H1 (cell line): ENCODE results near the gene CALY. TPM values are rescaled to one million over a fixed set of nuclear protein-coding genes. Genes with fewer than 3 reads are reported as not detected.
A peak's percentile ranks its signal among the peaks of the same experiment; 100 is the strongest.

ENCODE experiments used
- CTCF ChIA-PET: fragments of 300-600 bp; sonication (Branson Sonifier 250); formaldehyde crosslinking; loops from one replicate; lab custom pipeline; 2021; ENCODE audit not compliant: partially characterized antibody; lab: Charles Lee
- POLR2A ChIA-PET: fragments of 300-600 bp; sonication (Branson Sonifier 250); formaldehyde crosslinking; loops from one replicate; lab custom pipeline; 2021; ENCODE audit warnings: inconsistent platforms; ENCODE audit not compliant: partially characterized antibody; lab: Charles Lee
- DNase-seq, 2 experiments: peaks; one replicate each; pipeline versions ENCODE4 v3.0.0 to v3.0.0-alpha.2; 2010 to 2022; ENCODE audit warnings: low spot score in 2 of 2, low read depth in 1 of 2, mixed read lengths in 1 of 2
- FAIRE-seq: peaks from 2 replicates; lab custom pipeline; 2011; peaks lifted over from hg19 to GRCh38; lab: Jason Lieb, UNC
- H2AFZ ChIP-seq: 2 replicates; pipeline ENCODE4 v1.8.1; 2012; ENCODE audit warnings: low read length, inconsistent platforms
- H2AK5ac ChIP-seq: 2 replicates; pipeline ENCODE4 v1.6.1; 2013; ENCODE audit warnings: low read depth, low read length
- H2BK120ac ChIP-seq: replicated peaks from 2 replicates; pipeline ENCODE3; 2013; ENCODE audit warnings: low read depth, low read length, inconsistent platforms
- H2BK12ac ChIP-seq: 2 replicates; pipeline ENCODE4 v1.6.1; 2013; ENCODE audit warnings: low read depth, low read length
- H2BK15ac ChIP-seq: 2 replicates; pipeline ENCODE4 v1.6.1; 2013; ENCODE audit warnings: low read length
- H2BK20ac ChIP-seq: 2 replicates; pipeline ENCODE4 v1.6.1; 2013; ENCODE audit warnings: low read length
- H2BK5ac ChIP-seq: 2 replicates; pipeline ENCODE4 v1.6.1; 2013; ENCODE audit warnings: low read depth, low read length
- H3K14ac ChIP-seq: 2 replicates; pipeline ENCODE4 v1.6.1; 2013; ENCODE audit warnings: inconsistent platforms; ENCODE audit not compliant: insufficient read length
- H3K18ac ChIP-seq: 2 replicates; pipeline ENCODE4 v1.6.1; 2013; ENCODE audit warnings: low read length; ENCODE audit errors: extremely low read depth
- H3K23ac ChIP-seq: 2 replicates; pipeline ENCODE4 v1.6.1; 2013; ENCODE audit warnings: inconsistent platforms; ENCODE audit not compliant: insufficient read length
- H3K23me2 ChIP-seq: 2 replicates; pipeline ENCODE4 v1.6.1; 2013; ENCODE audit warnings: low read depth, low read length
- H3K27ac ChIP-seq: 2 replicates; pipeline ENCODE4 v1.6.1; 2011; ENCODE audit warnings: low read depth, low read length, inconsistent platforms
- H3K27me3 ChIP-seq, 4 experiments: replicated peaks in 1 of 4; 1 replicate in 1 of 4; 2 replicates in 3 of 4; pipeline versions ENCODE4 v1.6.1 to v1.8.1; 2011 to 2013; ENCODE audit warnings: low read length in 3 of 4, mild to moderate bottlenecking in 3 of 4, inconsistent platforms in 2 of 4, mixed read lengths in 2 of 4, moderate library complexity in 1 of 4; ENCODE audit not compliant: control insufficient read depth in 3 of 4, insufficient read depth in 3 of 4; ENCODE audit errors: extremely low read depth in 1 of 4
- H3K36me3 ChIP-seq, 4 experiments: 2 replicates each; pipeline versions ENCODE4 v1.6.1 to v1.8.1; 2011 to 2013; ENCODE audit warnings: mild to moderate bottlenecking in 4 of 4, low read length in 3 of 4, moderate library complexity in 2 of 4, control low read depth in 1 of 4, inconsistent platforms in 1 of 4; ENCODE audit not compliant: insufficient read depth in 4 of 4, control insufficient read depth in 2 of 4
- H3K4ac ChIP-seq: replicated peaks from 2 replicates; pipeline ENCODE3; 2013; ENCODE audit warnings: low read length, low read depth, mixed read lengths, inconsistent platforms; ENCODE audit not compliant: insufficient read length
- H3K4me1 ChIP-seq, 4 experiments: replicated peaks in 1 of 4; 1 replicate in 1 of 4; 2 replicates in 3 of 4; pipeline versions ENCODE4 v1.6.1 to v1.8.1; 2011 to 2013; ENCODE audit warnings: low read length in 3 of 4, inconsistent platforms in 2 of 4, mixed read lengths in 1 of 4; ENCODE audit not compliant: insufficient read depth in 4 of 4, control insufficient read depth in 3 of 4
- H3K4me2 ChIP-seq, 2 experiments: 2 replicates each; pipeline versions ENCODE4 v1.6.1 to v1.8.1; 2011 to 2013; ENCODE audit warnings: low read depth in 2 of 2, low read length in 2 of 2, control low read depth in 1 of 2, inconsistent platforms in 1 of 2, mild to moderate bottlenecking in 1 of 2; ENCODE audit not compliant: insufficient read depth in 1 of 2
- H3K4me3 ChIP-seq, 4 experiments: fragments of 200-600, 300-600 bp in 1 of 4; sonication (generic), shearing (Covaris generic), sonication (Bioruptor Twin) in 1 of 4; 2 replicates each; pipeline versions ENCODE4 v1.5.1 to v1.8.1; 2011 to 2016; ENCODE audit warnings: low read length in 4 of 4, low read depth in 3 of 4, control low read depth in 2 of 4, inconsistent platforms in 2 of 4, mild to moderate bottlenecking in 2 of 4, mixed read lengths in 1 of 4, moderate library complexity in 1 of 4; ENCODE audit not compliant: insufficient read depth in 2 of 4; ENCODE audit errors: extremely low read depth in 1 of 4
- H3K56ac ChIP-seq: replicated peaks from 2 replicates; pipeline ENCODE3; 2013; ENCODE audit warnings: low read depth, mild to moderate bottlenecking, mixed read lengths, low read length, inconsistent platforms; ENCODE audit not compliant: insufficient read length
- H3K79me1 ChIP-seq: 2 replicates; pipeline ENCODE4 v1.6.1; 2013; ENCODE audit warnings: low read depth, low read length, control low read depth
- H3K79me2 ChIP-seq, 2 experiments: 2 replicates each; pipeline versions ENCODE4 v1.6.1 to v1.8.1; 2012 to 2013; ENCODE audit warnings: low read length in 2 of 2, mild to moderate bottlenecking in 2 of 2, inconsistent platforms in 1 of 2; ENCODE audit not compliant: insufficient read depth in 2 of 2, control insufficient read depth in 1 of 2
- H3K9ac ChIP-seq, 4 experiments: replicated peaks in 1 of 4; 1 replicate in 1 of 4; 2 replicates in 3 of 4; pipeline versions ENCODE4 v1.6.1 to v1.8.1; 2011 to 2013; ENCODE audit warnings: low read depth in 3 of 4, low read length in 3 of 4, control low read depth in 2 of 4, mild to moderate bottlenecking in 2 of 4, moderate library complexity in 2 of 4, inconsistent platforms in 1 of 4; ENCODE audit errors: extremely low read depth in 1 of 4
- H3K9me3 ChIP-seq, 2 experiments: 2 replicates each; pipeline versions ENCODE4 v1.6.1 to v1.8.1; 2012 to 2013; ENCODE audit warnings: mild to moderate bottlenecking in 2 of 2, moderate library complexity in 2 of 2, control low read depth in 1 of 2, inconsistent platforms in 1 of 2, low read depth in 1 of 2, low read length in 1 of 2, mixed read lengths in 1 of 2; ENCODE audit not compliant: insufficient read depth in 2 of 2
- H4K20me1 ChIP-seq, 2 experiments: replicated peaks in 1 of 2; 2 replicates each; pipeline versions ENCODE3 to v1.8.1; 2011 to 2013; ENCODE audit warnings: inconsistent platforms in 2 of 2, low read length in 2 of 2, mild to moderate bottlenecking in 1 of 2; ENCODE audit not compliant: insufficient read depth in 2 of 2, control insufficient read depth in 1 of 2
- H4K5ac ChIP-seq: 2 replicates; pipeline ENCODE4 v1.6.1; 2013; ENCODE audit warnings: low read length, low read depth, mixed read lengths, inconsistent platforms; ENCODE audit not compliant: insufficient read length
- H4K8ac ChIP-seq: 2 replicates; pipeline ENCODE4 v1.8.0; 2013; ENCODE audit warnings: mild to moderate bottlenecking, moderate library complexity, low read length, inconsistent platforms; ENCODE audit not compliant: insufficient read depth; ENCODE audit errors: extremely low read depth
- H4K91ac ChIP-seq: replicated peaks from 2 replicates; pipeline ENCODE3; 2013; ENCODE audit warnings: low read length, mixed read lengths, inconsistent platforms; ENCODE audit not compliant: insufficient read length
- EGR1 ChIP-seq: IDR thresholded peaks from 2 replicates; pipeline ENCODE4 v1.6.1; 2011; ENCODE audit warnings: low read depth, low read length, borderline replicate concordance
- WGBS, 2 experiments: shearing (Covaris generic) in 1 of 2; methylation state at CpG; one replicate each; pipeline versions ENCODE4 v1.1.6 to v1.1.7; 2013 to 2015; ENCODE audit warnings: low lambda C conversion rate in 2 of 2, mixed read lengths in 2 of 2, inconsistent platforms in 1 of 2, low coverage in 1 of 2, missing lambda C conversion rate in 1 of 2; ENCODE audit not compliant: insufficient replicate concordance in 2 of 2, insufficient coverage in 1 of 2, insufficient read length in 1 of 2; ENCODE audit errors: extremely low coverage in 1 of 2, missing lambda C conversion rate in 1 of 2; 5-methylcytosine and 5-hydroxymethylcytosine counted together
- polyA plus RNA-seq, 7 experiments: library from polyadenylated mRNA; depleted of rRNA in 3 of 7; stranded (reverse) in 5 of 7; unstranded in 2 of 7; fragments of >200 nt in 5 of 7; fragments of 200-250 nt in 2 of 7; gene quantifications; 1 replicate in 5 of 7; 2 replicates in 1 of 7; 4 replicates in 1 of 7; pipeline versions ENCODE4 v1.2.1 to v1.2.3, GENCODE V29; 2011 to 2013; ENCODE audit warnings: missing spikeins in 2 of 7, mixed read lengths in 2 of 7
- total RNA-seq: library from RNA; stranded (reverse); fragmentation: NEBNext Ultra II Directional; extraction: Animal tissue kit (Norgen Biotek cat#: 25700); gene quantifications from 2 replicates; pipeline ENCODE4 v1.2.1, GENCODE V29; 2021

Gene CALY
- total and polyA plus RNA-seq, 2 of the 8 experiments (the other 6 are each of a cell fraction or from before 2014, with no cell fraction given) = 1.3 to 1.5 TPM

- Histone ChIP-seq H2BK120ac (no peak overlapping the region), H4K91ac (no peak overlapping the region), H3K79me2 (no peaks in the 10 kb centered on the region), H3K14ac (no peak overlapping the region)
- WGBS, 2 experiments = 37% methylated on average over 2 of the region's 41 CpGs; no CpG with 5 or more reads in 1 of the 2 experiments
- no peak for TF ChIP-seq EGR1
- TF ChIP-seq, all 59 proteins: peak for 0
- no peak for FAIRE-seq
- DNase-seq = no peak
- Histone ChIP-seq H2BK12ac (no peak overlapping the region), H3K9me3 (peaks cover 0 to 12% of the 10 kb centered on the region in 2 experiments; a peak in 1 of 4 replicates), H3K4me3 (peak overlapping the region in 1 of 4 experiments; percentile 58; a peak in 2 of 8 replicates), H2AFZ (no peak overlapping the region), H4K8ac (no peak overlapping the region), H2BK20ac (no peak overlapping the region), H3K9ac (no peak overlapping the region), H3K4me2 (peak overlapping the region; percentile 35 to 64; a peak in 3 of 4 replicates), H3K4ac (no peak overlapping the region), H3K56ac (no peak overlapping the region), H3K23me2 (peaks cover 32% of the 10 kb centered on the region; the same call in 1 of the 2 replicates), H3K79me1 (no peaks in the 10 kb centered on the region), H2AK5ac (no peak overlapping the region), H3K4me1 (peaks cover 0 to 18% (median 4%) of the 10 kb centered on the region in 4 experiments; a peak in 5 of 7 replicates), H3K27me3 (peaks cover 27 to 58% (median 54%) of the 10 kb centered on the region in 4 experiments), H2BK15ac (no peak overlapping the region), H3K27ac (no peak overlapping the region), H3K18ac (no peak overlapping the region), H4K5ac (no peak overlapping the region), H4K20me1 (peaks cover 0 to 20% of the 10 kb centered on the region in 2 experiments), H3K36me3 (no peaks in the 10 kb centered on the region; a peak in 1 of 8 replicates), H3K23ac (no peak overlapping the region), H2BK5ac (no peak overlapping the region)
- CTCF ChIA-PET = interaction anchor here (1.0 to 1.5 kb wide), 3 partner anchors 8 to 11 kb away, joined by 3 to 5 read pairs (median 4); partner anchors contain the start of gene PRAP1
- POLR2A ChIA-PET = interaction anchor here (0.7 to 2.5 kb wide), 5 partner anchors 9 to 22 kb away, joined by 3 to 8 read pairs (median 8); partner anchors contain the start of genes FUOM and PRAP1
These were observed 549 bp downstream of the CALY start for GRCh38 chr10:133336118-133336576.
